GM19351 (cell line): Measurements from ENCODE around the gene GAS1.

ENCODE experiments used
- ATAC-seq: cut with Tn5 transposase; IDR thresholded peaks from one replicate; pipeline ENCODE4 v1.9.1; 2021; ENCODE audit warnings: mild to moderate bottlenecking, moderate library complexity; ENCODE audit not compliant: unreplicated experiment

GAS1 gene

GRCh38 chr9:86965636-86966395, 18.5 kb upstream of the GAS1 start:
- ATAC-seq = no peak

GRCh38 chr9:86962692-86963091, 15.4 kb upstream of the GAS1 start:
- ATAC-seq = no peak

GRCh38 chr9:86960938-86961337, 13.6 kb upstream of the GAS1 start:
- no peak for ATAC-seq

- no peak for ATAC-seq
Observed at GRCh38 chr9:86958203-86958602, 10.9 kb upstream of the GAS1 start.

- no peak for ATAC-seq
Observed at GRCh38 chr9:86955561-86955960, 8.3 kb upstream of the GAS1 start.

GRCh38 chr9:86955042-86955441, 7.7 kb upstream of the GAS1 start:
- no peak for ATAC-seq

- no peak for ATAC-seq
Observed at GRCh38 chr9:86953181-86953580, 5.9 kb upstream of the GAS1 start.

GRCh38 chr9:86948074-86948929, 996 bp upstream of the GAS1 start:
- ATAC-seq = peak; percentile 73

GRCh38 chr9:86946201-86947145, 833 bp downstream of the GAS1 start:
- ATAC-seq = peak; percentile 43

GRCh38 chr9:86945728-86946200, 1.5 kb downstream of the GAS1 start:
- ATAC-seq = no peak

- ATAC-seq = no peak
Observed at GRCh38 chr9:86944796-86945727, 2.2 kb downstream of the GAS1 start.

GRCh38 chr9:86943201-86944113, 3.8 kb downstream of the GAS1 start:
- ATAC-seq = no peak

GRCh38 chr9:86942281-86943200, 4.8 kb downstream of the GAS1 start:
- no peak for ATAC-seq

GRCh38 chr9:86941197-86941596, 6.1 kb downstream of the GAS1 start:
- ATAC-seq = no peak

GRCh38 chr9:86940774-86941173, 6.5 kb downstream of the GAS1 start:
- no peak for ATAC-seq

- no peak for ATAC-seq
Observed at GRCh38 chr9:86939891-86940290, 7.4 kb downstream of the GAS1 start.

GRCh38 chr9:86939321-86939720, 8.0 kb downstream of the GAS1 start:
- no peak for ATAC-seq

GRCh38 chr9:86938780-86939179, 8.5 kb downstream of the GAS1 start:
- ATAC-seq = no peak
